HG03342 (cell line): ENCODE measurements around the gene SOCS4.

Source experiments
- ATAC-seq: cut with Tn5 transposase; IDR thresholded peaks from one replicate; pipeline ENCODE4 v1.9.1; 2021; ENCODE audit warnings: mild to moderate bottlenecking, moderate library complexity; ENCODE audit not compliant: unreplicated experiment

The SOCS4 gene

GRCh38 chr14:55085060-55085660, 58.1 kb downstream of the SOCS4 start:
- ATAC-seq, result no peak

GRCh38 chr14:55086938-55087337, 59.9 kb downstream of the SOCS4 start:
- no peak for ATAC-seq

GRCh38 chr14:55088356-55088755, 61.3 kb downstream of the SOCS4 start:
- ATAC-seq, result no peak

GRCh38 chr14:55092341-55092740, 65.3 kb downstream of the SOCS4 start:
- no peak for ATAC-seq

GRCh38 chr14:55094292-55095157, 67.5 kb downstream of the SOCS4 start:
- no peak for ATAC-seq

- ATAC-seq, result peak; percentile 65
Observed at GRCh38 chr14:55097881-55098560, 71.0 kb downstream of the SOCS4 start.

- ATAC-seq, result no peak
Observed at GRCh38 chr14:55098561-55098898, 71.5 kb downstream of the SOCS4 start.
